GM19438 (cell line): ENCODE measurements around the gene JAG2.

Experiments
- ATAC-seq: cut with Tn5 transposase; IDR thresholded peaks from one replicate; pipeline ENCODE4 v1.9.1; 2021; ENCODE audit warnings: low read depth; ENCODE audit not compliant: unreplicated experiment

Gene JAG2

GRCh38 chr14:105168496-105168978 lies at the start of gene JAG2:
JAG2 (minus strand) TSS chr14:105168776; CDS start chr14:105168420, 356 bp downstream.
- no peak for ATAC-seq

GRCh38 chr14:105217774-105218173 lies 49.2 kb upstream of the JAG2 start:
- no peak for ATAC-seq

GRCh38 chr14:105216490-105217247 lies 48.1 kb upstream of the JAG2 start:
- ATAC-seq = no peak

- ATAC-seq = no peak
Measured at GRCh38 chr14:105215602-105216001, 47.0 kb upstream of the JAG2 start.

GRCh38 chr14:105214324-105214915 lies 45.8 kb upstream of the JAG2 start:
- no peak for ATAC-seq

GRCh38 chr14:105213361-105213760 lies 44.8 kb upstream of the JAG2 start:
- no peak for ATAC-seq

GRCh38 chr14:105212541-105213300 lies 44.1 kb upstream of the JAG2 start:
- no peak for ATAC-seq

GRCh38 chr14:105211758-105212089 lies 43.1 kb upstream of the JAG2 start:
- no peak for ATAC-seq

GRCh38 chr14:105211086-105211757 lies 42.6 kb upstream of the JAG2 start:
- no peak for ATAC-seq

- ATAC-seq = no peak
Measured at GRCh38 chr14:105210266-105211025, 41.9 kb upstream of the JAG2 start.

GRCh38 chr14:105209646-105210045 lies 41.1 kb upstream of the JAG2 start:
- no peak for ATAC-seq

GRCh38 chr14:105209091-105209490 lies 40.5 kb upstream of the JAG2 start:
- ATAC-seq = no peak

- no peak for ATAC-seq
Measured at GRCh38 chr14:105208738-105209075, 40.1 kb upstream of the JAG2 start.

- ATAC-seq = no peak
Measured at GRCh38 chr14:105207996-105208737, 39.6 kb upstream of the JAG2 start.

- no peak for ATAC-seq
Measured at GRCh38 chr14:105207460-105207901, 38.9 kb upstream of the JAG2 start.

GRCh38 chr14:105206873-105207272 lies 38.3 kb upstream of the JAG2 start:
- ATAC-seq = no peak

GRCh38 chr14:105205673-105206208 lies 37.2 kb upstream of the JAG2 start:
- no peak for ATAC-seq

GRCh38 chr14:105204931-105205672 lies 36.5 kb upstream of the JAG2 start:
- ATAC-seq = no peak
